Measurements from ENCODE around the gene NRP1. TPM values are rescaled to one million over a fixed set of nuclear protein-coding genes. Genes with fewer than 3 reads are reported as not detected.

NRP1 gene
- polyA plus RNA-seq, 1 of the 3 experiments (the other 2 are of a cell fraction) = 129 TPM

DNA sequence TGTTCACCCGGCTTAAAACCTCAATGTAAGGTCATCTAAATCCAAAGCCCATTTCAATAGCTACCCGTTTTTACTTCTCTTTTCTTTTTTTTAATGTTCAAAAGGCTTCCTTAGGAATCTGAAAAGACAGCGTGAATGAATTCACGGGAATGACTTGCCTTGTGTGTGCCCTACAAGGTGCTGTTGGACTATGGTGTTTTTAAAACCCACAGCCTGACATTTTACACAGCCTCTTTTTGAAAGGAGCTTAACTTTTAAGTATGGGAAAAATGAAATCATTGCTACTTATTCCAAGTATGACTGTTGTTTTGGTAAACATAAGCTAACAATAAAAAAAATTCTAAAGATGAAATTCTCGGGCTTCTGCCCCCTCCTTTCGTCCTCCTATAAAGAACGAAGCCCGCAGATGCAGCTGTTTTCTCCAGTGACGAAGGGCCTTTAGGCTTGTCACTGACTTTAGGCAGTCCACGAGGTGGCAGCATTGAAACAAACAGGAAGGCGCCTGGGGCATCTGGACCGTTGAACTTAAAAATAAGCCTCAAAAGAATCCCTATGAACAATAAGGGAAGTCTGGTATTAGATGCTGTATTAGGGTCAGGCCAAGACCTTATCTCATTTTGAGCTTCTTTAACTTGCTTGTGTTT is 141.3 kb downstream of the NRP1 start (continued):
- TF ChIP-seq, protein P1, sequence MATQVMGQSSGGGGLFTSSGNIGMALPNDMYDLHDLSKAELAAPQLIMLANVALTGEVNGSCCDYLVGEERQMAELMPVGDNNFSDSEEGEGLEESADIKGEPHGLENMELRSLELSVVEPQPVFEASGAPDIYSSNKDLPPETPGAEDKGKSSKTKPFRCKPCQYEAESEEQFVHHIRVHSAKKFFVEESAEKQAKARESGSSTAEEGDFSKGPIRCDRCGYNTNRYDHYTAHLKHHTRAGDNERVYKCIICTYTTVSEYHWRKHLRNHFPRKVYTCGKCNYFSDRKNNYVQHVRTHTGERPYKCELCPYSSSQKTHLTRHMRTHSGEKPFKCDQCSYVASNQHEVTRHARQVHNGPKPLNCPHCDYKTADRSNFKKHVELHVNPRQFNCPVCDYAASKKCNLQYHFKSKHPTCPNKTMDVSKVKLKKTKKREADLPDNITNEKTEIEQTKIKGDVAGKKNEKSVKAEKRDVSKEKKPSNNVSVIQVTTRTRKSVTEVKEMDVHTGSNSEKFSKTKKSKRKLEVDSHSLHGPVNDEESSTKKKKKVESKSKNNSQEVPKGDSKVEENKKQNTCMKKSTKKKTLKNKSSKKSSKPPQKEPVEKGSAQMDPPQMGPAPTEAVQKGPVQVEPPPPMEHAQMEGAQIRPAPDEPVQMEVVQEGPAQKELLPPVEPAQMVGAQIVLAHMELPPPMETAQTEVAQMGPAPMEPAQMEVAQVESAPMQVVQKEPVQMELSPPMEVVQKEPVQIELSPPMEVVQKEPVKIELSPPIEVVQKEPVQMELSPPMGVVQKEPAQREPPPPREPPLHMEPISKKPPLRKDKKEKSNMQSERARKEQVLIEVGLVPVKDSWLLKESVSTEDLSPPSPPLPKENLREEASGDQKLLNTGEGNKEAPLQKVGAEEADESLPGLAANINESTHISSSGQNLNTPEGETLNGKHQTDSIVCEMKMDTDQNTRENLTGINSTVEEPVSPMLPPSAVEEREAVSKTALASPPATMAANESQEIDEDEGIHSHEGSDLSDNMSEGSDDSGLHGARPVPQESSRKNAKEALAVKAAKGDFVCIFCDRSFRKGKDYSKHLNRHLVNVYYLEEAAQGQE (IDR thresholded peaks at IDR 0.05; ENCODE audit: low read depth, low read length) = no peak
- no peak for TF ChIP-seq FOSL2 (IDR thresholded peaks at IDR 0.05; ENCODE audit: borderline replicate concordance, low read depth)
- TF ChIP-seq, protein P2, sequence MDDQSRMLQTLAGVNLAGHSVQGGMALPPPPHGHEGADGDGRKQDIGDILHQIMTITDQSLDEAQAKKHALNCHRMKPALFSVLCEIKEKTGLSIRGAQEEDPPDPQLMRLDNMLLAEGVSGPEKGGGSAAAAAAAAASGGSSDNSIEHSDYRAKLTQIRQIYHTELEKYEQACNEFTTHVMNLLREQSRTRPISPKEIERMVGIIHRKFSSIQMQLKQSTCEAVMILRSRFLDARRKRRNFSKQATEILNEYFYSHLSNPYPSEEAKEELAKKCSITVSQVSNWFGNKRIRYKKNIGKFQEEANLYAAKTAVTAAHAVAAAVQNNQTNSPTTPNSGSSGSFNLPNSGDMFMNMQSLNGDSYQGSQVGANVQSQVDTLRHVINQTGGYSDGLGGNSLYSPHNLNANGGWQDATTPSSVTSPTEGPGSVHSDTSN (IDR thresholded peaks at IDR 0.05) = no peak
- no peak for TF ChIP-seq ELF1 (IDR thresholded peaks at IDR 0.05)

DNA sequence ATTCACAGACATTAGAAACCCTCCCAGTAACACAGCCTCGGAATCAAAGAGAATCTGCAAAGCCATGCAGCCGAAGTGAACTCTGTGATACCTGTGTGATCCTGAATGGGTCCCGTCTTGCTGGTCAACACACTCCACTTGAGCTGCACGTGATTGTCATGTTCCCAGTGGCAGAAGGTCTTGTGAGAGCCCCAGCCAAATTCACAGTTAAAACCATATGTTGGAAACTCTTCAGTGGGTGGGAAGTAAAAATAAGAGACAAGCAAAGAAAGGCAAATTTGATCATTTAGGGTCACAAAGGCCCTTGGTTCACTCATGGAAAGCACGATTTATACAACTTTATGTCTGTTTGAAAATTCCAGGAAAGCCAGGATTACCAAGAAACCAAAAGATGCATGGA is 142.3 kb downstream of the NRP1 start:
- no peaks in the 10 kb centered on the region for H4K20me1 ChIP-seq (ENCODE audit: insufficient read depth)
- H3K36me3 ChIP-seq (replicated peaks in 1 of 2; ENCODE audit: control insufficient read depth in 1 of 2, insufficient read depth in 2 of 2, low read length in 1 of 2) = peaks cover 16 to 78% of the 10 kb centered on the region in 2 experiments
- no peak overlapping the region for H2AFZ ChIP-seq (ENCODE audit: low read depth)
- H3K9ac ChIP-seq = no peak overlapping the region
- WGBS (ENCODE audit: low lambda C conversion rate) = 93% methylated on average over 5 of the region's 5 CpGs
- POLR2A ChIA-PET = interaction anchor here (0.6 kb wide), 1 partner anchor 1239 kb away, joined by 3 read pairs; no protein-coding TSS in a partner anchor
- CTCF ChIA-PET = interaction anchor here (1.0 to 4.0 kb wide), 9 partner anchors 8 to 1446 kb away, joined by 3 to 51 read pairs (median 13); no protein-coding TSS in a partner anchor
- peaks cover 40% of the 10 kb centered on the region for H3F3A ChIP-seq (replicated peaks; ENCODE audit: insufficient read depth)
- H3K27ac ChIP-seq (ENCODE audit: low read depth in 2 of 2, low read length in 1 of 2) = no peak overlapping the region
- peaks cover 4 to 34% of the 10 kb centered on the region in 2 experiments; a peak in 3 of 4 replicates for H3K4me1 ChIP-seq (ENCODE audit: control insufficient read depth in 1 of 2, insufficient read depth in 2 of 2, low read depth in 1 of 2, low read length in 1 of 2)
- H3K9me2 ChIP-seq = no peaks in the 10 kb centered on the region
- H3K4me2 ChIP-seq = no peak overlapping the region
- DNase-seq = no peak
- no peaks in the 10 kb centered on the region for H3K27me3 ChIP-seq (ENCODE audit: insufficient read depth)
- 0 out of 2 replicates have a peak, but pooled peaks cover 3% of the 10 kb centered on the region for H3K79me2 ChIP-seq (ENCODE audit: insufficient read depth)
- no peaks in the 10 kb centered on the region for H3K9me3 ChIP-seq
- H3K4me3 ChIP-seq (ENCODE audit: low read depth in 2 of 2, low read length in 1 of 2) = no peak overlapping the region
- TF ChIP-seq RCOR1 (IDR thresholded peaks at IDR 0.05; ENCODE audit: low read length) = no peak
- TF ChIP-seq MEF2A (IDR thresholded peaks at IDR 0.05; ENCODE audit: borderline replicate concordance, low read depth) = no peak
- no peak for TF ChIP-seq TAF1 (IDR thresholded peaks at IDR 0.05; ENCODE audit: borderline replicate concordance, low read depth, low read length)
- no peak for TF ChIP-seq FOXM1 (IDR thresholded peaks at IDR 0.05; ENCODE audit: low read depth)
- TF ChIP-seq NRF1 (IDR thresholded peaks at IDR 0.05; ENCODE audit: low read depth, low read length) = no peak
- no peak for TF ChIP-seq RAD21 (IDR thresholded peaks at IDR 0.05; ENCODE audit: low read length)
- TF ChIP-seq, protein P2 (IDR thresholded peaks at IDR 0.05) = no peak
- TF ChIP-seq GATA2 (CRISPR knock-in tag; IDR thresholded peaks at IDR 0.05) = no peak
- TF ChIP-seq TCF12 (IDR thresholded peaks at IDR 0.05) = no peak
- TF ChIP-seq CHD2 (IDR thresholded peaks at IDR 0.05; ENCODE audit: low read length, partially characterized antibody) = no peak
- TF ChIP-seq JUND (IDR thresholded peaks at IDR 0.05) = no peak
- TF ChIP-seq RXRA (IDR thresholded peaks at IDR 0.05; ENCODE audit: borderline replicate concordance, low read depth) = no peak
- TF ChIP-seq, protein P3, sequence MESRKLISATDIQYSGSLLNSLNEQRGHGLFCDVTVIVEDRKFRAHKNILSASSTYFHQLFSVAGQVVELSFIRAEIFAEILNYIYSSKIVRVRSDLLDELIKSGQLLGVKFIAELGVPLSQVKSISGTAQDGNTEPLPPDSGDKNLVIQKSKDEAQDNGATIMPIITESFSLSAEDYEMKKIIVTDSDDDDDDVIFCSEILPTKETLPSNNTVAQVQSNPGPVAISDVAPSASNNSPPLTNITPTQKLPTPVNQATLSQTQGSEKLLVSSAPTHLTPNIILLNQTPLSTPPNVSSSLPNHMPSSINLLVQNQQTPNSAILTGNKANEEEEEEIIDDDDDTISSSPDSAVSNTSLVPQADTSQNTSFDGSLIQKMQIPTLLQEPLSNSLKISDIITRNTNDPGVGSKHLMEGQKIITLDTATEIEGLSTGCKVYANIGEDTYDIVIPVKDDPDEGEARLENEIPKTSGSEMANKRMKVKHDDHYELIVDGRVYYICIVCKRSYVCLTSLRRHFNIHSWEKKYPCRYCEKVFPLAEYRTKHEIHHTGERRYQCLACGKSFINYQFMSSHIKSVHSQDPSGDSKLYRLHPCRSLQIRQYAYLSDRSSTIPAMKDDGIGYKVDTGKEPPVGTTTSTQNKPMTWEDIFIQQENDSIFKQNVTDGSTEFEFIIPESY (IDR thresholded peaks at IDR 0.05; ENCODE audit: borderline replicate concordance, low read depth) = no peak
- TF ChIP-seq RFX5 (IDR thresholded peaks at IDR 0.05; ENCODE audit: low read length) = no peak
- no peak for TF ChIP-seq EZH2phosphoT487 (IDR thresholded peaks at IDR 0.05; ENCODE audit: borderline replicate concordance, low read depth)
- TF ChIP-seq, protein P4, sequence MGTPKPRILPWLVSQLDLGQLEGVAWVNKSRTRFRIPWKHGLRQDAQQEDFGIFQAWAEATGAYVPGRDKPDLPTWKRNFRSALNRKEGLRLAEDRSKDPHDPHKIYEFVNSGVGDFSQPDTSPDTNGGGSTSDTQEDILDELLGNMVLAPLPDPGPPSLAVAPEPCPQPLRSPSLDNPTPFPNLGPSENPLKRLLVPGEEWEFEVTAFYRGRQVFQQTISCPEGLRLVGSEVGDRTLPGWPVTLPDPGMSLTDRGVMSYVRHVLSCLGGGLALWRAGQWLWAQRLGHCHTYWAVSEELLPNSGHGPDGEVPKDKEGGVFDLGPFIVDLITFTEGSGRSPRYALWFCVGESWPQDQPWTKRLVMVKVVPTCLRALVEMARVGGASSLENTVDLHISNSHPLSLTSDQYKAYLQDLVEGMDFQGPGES (IDR thresholded peaks at IDR 0.05; ENCODE audit: low read depth, low read length) = no peak
- no peak for TF ChIP-seq GABPA (IDR thresholded peaks at IDR 0.05; ENCODE audit: low read depth)
- no peak for TF ChIP-seq SMC3 (IDR thresholded peaks at IDR 0.05; ENCODE audit: low read depth, low read length)

Data from SK-N-SH (cell line).